Liver (tissue), 3 donors: ENCODE results near the gene DISC1.

Experiments
- GABPA ChIP-seq, 2 donors: IDR thresholded peaks in 1 of 2; conservative IDR thresholded peaks in 1 of 2; 2 replicates each; pipeline ENCODE4 v1.6.1; 2016; ENCODE audit warnings: antibody characterized with exemption in 2 of 2, mild to moderate bottlenecking in 1 of 2, moderate library complexity in 1 of 2
- JUND ChIP-seq, 2 donors: IDR thresholded peaks; 2 replicates each; pipeline ENCODE4 v1.6.1; 2016; ENCODE audit warnings: antibody characterized with exemption in 2 of 2
- RXRA ChIP-seq, 2 donors: IDR thresholded peaks; 2 replicates each; pipeline ENCODE4 v1.6.1; 2017 to 2018; ENCODE audit warnings: antibody characterized with exemption in 2 of 2, mild to moderate bottlenecking in 1 of 2
- TAF1 ChIP-seq: conservative IDR thresholded peaks from 2 replicates; pipeline ENCODE4 v1.6.1; 2016; ENCODE audit warnings: antibody characterized with exemption, mild to moderate bottlenecking
- TF ChIP-seq, protein P1 (sequence below): fragments of 150-350 bp; IDR thresholded peaks from 2 replicates; pipeline ENCODE4 v1.5.1; 2017; ENCODE audit warnings: improper control_type of control experiment, low read depth, low read length; ENCODE audit not compliant: missing input control
- TF ChIP-seq, protein P2 (sequence below): IDR thresholded peaks from 2 replicates; pipeline ENCODE4 v1.6.1; 2016; ENCODE audit warnings: antibody characterized with exemption
- donor health status: healthy.
- donor health status: healthy.

DNA sequence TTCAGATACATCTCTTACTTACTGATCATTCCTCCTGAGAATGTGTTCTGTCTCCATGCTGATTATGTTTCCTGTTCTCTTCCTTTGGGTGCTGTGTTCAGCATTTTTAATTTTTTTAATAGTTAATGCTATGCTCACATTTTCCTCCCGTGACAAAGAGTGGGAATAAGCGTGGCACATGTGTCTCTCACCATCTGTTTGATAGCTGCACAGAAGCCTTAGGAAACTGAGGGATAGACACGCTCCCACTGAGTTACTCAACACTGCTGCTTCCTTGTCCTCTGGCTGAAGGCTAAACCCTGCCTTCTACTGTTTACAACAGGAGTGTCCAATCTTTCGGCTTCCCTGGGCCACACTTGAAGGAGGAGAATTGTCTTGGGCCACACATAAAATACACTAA, 264.2 kb downstream of the DISC1 start:
- TF ChIP-seq, protein P1, sequence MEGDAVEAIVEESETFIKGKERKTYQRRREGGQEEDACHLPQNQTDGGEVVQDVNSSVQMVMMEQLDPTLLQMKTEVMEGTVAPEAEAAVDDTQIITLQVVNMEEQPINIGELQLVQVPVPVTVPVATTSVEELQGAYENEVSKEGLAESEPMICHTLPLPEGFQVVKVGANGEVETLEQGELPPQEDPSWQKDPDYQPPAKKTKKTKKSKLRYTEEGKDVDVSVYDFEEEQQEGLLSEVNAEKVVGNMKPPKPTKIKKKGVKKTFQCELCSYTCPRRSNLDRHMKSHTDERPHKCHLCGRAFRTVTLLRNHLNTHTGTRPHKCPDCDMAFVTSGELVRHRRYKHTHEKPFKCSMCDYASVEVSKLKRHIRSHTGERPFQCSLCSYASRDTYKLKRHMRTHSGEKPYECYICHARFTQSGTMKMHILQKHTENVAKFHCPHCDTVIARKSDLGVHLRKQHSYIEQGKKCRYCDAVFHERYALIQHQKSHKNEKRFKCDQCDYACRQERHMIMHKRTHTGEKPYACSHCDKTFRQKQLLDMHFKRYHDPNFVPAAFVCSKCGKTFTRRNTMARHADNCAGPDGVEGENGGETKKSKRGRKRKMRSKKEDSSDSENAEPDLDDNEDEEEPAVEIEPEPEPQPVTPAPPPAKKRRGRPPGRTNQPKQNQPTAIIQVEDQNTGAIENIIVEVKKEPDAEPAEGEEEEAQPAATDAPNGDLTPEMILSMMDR, result no peak
- no peak for TF ChIP-seq JUND (IDR thresholded peaks at IDR 0.05)
- TF ChIP-seq, protein P2, sequence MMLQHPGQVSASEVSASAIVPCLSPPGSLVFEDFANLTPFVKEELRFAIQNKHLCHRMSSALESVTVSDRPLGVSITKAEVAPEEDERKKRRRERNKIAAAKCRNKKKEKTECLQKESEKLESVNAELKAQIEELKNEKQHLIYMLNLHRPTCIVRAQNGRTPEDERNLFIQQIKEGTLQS, result no peak
- no peak for TF ChIP-seq RXRA (IDR thresholded peaks at IDR 0.05)
- no peak for TF ChIP-seq GABPA (IDR thresholded peaks at IDR 0.05 in 1 of 2, conservative IDR thresholded peaks at IDR 0.05 in 1 of 2)
- no peak for TF ChIP-seq TAF1
